AG04450 (cell line): ENCODE measurements around the gene HSD17B12. TPM values are rescaled to one million over a fixed set of nuclear protein-coding genes. Genes with fewer than 3 reads are reported as not detected.

Experiments used
- CTCF ChIA-PET: fragments of 300-600, 350-600 bp; formaldehyde crosslinking; extraction: SDS; loops from one replicate; lab custom pipeline; 2022; ENCODE audit warnings: antibody characterized with exemption, inconsistent platforms; lab: Charles Lee
- POLR2A ChIA-PET: fragments of 350-600 bp; formaldehyde crosslinking; extraction: SDS; loops from one replicate; lab custom pipeline; 2021; ENCODE audit warnings: antibody characterized with exemption, inconsistent platforms; lab: Yijun Ruan, JAX
- DNase-seq: peaks from one replicate; pipeline ENCODE4 v3.0.0-alpha.2; 2011; ENCODE audit warnings: low read depth, low spot score
- H3K27ac ChIP-seq: one replicate; pipeline ENCODE4 v1.5.1; 2012; ENCODE audit warnings: low read depth, low read length, control low read depth
- H3K27me3 ChIP-seq: one replicate; pipeline ENCODE4 v1.6.0; 2012; ENCODE audit warnings: low read length; ENCODE audit not compliant: control insufficient read depth, insufficient read depth
- H3K4me3 ChIP-seq: 2 replicates; pipeline ENCODE4 v1.5.1; 2011; ENCODE audit warnings: mild to moderate bottlenecking, low read depth, low read length, control low read depth
- H3K9me3 ChIP-seq: 2 replicates; pipeline ENCODE4 v1.5.1; 2012; ENCODE audit warnings: low read length; ENCODE audit not compliant: control insufficient read depth, insufficient read depth
- CTCF ChIP-seq: IDR thresholded peaks from 2 replicates; pipeline ENCODE4 v1.5.1; 2011; ENCODE audit warnings: low read depth, low read length, control low read depth, inconsistent platforms
- polyA plus RNA-seq: library from polyadenylated mRNA; depleted of rRNA; stranded (reverse); fragments of >200 nt; gene quantifications from 2 replicates; pipeline ENCODE4 v1.2.3, GENCODE V29; 2011

HSD17B12 gene
- polyA plus RNA-seq, 1 experiment: 59.3 TPM

- ChIA-PET POLR2A (no interaction called here), CTCF (no interaction called here)
- Histone ChIP-seq H3K27me3 (no peaks in the 10 kb centered on the region), H3K4me3 (no peak overlapping the region), H3K27ac (no peak overlapping the region), H3K9me3 (no peaks in the 10 kb centered on the region; the same call in 1 of the 2 replicates)
- no peak for DNase-seq
- TF ChIP-seq CTCF: no peak
Measured at GRCh38 chr11:43706631-43707030, 26.1 kb downstream of the HSD17B12 start.

GRCh38 chr11:43708776-43709175 is 28.2 kb downstream of the HSD17B12 start:
- DNase-seq: no peak
- no peak overlapping the region for H3K4me3 ChIP-seq
- TF ChIP-seq CTCF: peak; percentile 25; the same call in 1 of the 2 replicates
- POLR2A ChIA-PET: no interaction called here
- CTCF ChIA-PET: interaction anchor here (0.7 to 1.6 kb wide), 3 partner anchors 9 to 143 kb away, joined by 3 read pairs; no protein-coding TSS in a partner anchor
- H3K27ac ChIP-seq: no peak overlapping the region
- no peaks in the 10 kb centered on the region for H3K27me3 ChIP-seq
- H3K9me3 ChIP-seq: no peaks in the 10 kb centered on the region

- CTCF ChIA-PET: no interaction called here
- POLR2A ChIA-PET: no interaction called here
Measured at GRCh38 chr11:43709689-43710088, 29.2 kb downstream of the HSD17B12 start.

GRCh38 chr11:43712676-43713075 is 32.1 kb downstream of the HSD17B12 start:
- peak overlapping the region; percentile 86 for H3K27ac ChIP-seq
- no peak for TF ChIP-seq CTCF
- POLR2A ChIA-PET: no interaction called here
- no peaks in the 10 kb centered on the region for H3K9me3 ChIP-seq
- peak overlapping the region; percentile 21 for H3K4me3 ChIP-seq
- CTCF ChIA-PET: interaction anchor here (1.0 kb wide), 1 partner anchor 113 kb away, joined by 7 read pairs; no protein-coding TSS in a partner anchor
- DNase-seq: peak; percentile 34
- no peaks in the 10 kb centered on the region for H3K27me3 ChIP-seq

More at GRCh38 chr11:43709689-43710088, 29.2 kb downstream of the HSD17B12 start:
- H3K27me3 ChIP-seq: no peaks in the 10 kb centered on the region
- no peak overlapping the region for H3K4me3 ChIP-seq
- H3K9me3 ChIP-seq: no peaks in the 10 kb centered on the region
- H3K27ac ChIP-seq: no peak overlapping the region
- DNase-seq: no peak
- no peak for TF ChIP-seq CTCF

GRCh38 chr11:43718373-43718772 is 37.8 kb downstream of the HSD17B12 start:
- Histone ChIP-seq H3K27me3 (no peaks in the 10 kb centered on the region), H3K4me3 (no peak overlapping the region), H3K27ac (no peak overlapping the region), H3K9me3 (peaks cover 8% of the 10 kb centered on the region)
- CTCF ChIA-PET: no interaction called here
- TF ChIP-seq CTCF: no peak
- no peak for DNase-seq
- POLR2A ChIA-PET: no interaction called here
